T-helper 1 cell treated with Interleukin-12 subunit alpha and Interleukin-12 subunit beta and Interleukin-4 antibody, amounts not matched to agents 30 μg/mL and 1 μg/mL, for 36 hours (primary cell): Measurements from ENCODE around the gene NR1H2.

Experiments used
- H3K27ac Mint-ChIP-seq: one replicate; pipeline ENCODE4 v1.8.0; 2021; ENCODE audit warnings: mild to moderate bottlenecking, mixed read lengths
- H3K27me3 Mint-ChIP-seq: one replicate; pipeline ENCODE4 v1.8.0; 2021; ENCODE audit warnings: low read depth, mixed read lengths
- H3K36me3 Mint-ChIP-seq: one replicate; pipeline ENCODE4 v1.8.0; 2021; ENCODE audit warnings: low read depth, mixed read lengths
- H3K4me1 Mint-ChIP-seq: one replicate; pipeline ENCODE4 v1.8.0; 2021; ENCODE audit warnings: low read depth, mixed read lengths
- H3K4me3 Mint-ChIP-seq: one replicate; pipeline ENCODE4 v1.8.0; 2021; ENCODE audit warnings: mild to moderate bottlenecking, moderate library complexity, mixed read lengths
- H3K9me3 Mint-ChIP-seq: one replicate; pipeline ENCODE4 v1.8.0; 2021; ENCODE audit warnings: mixed read lengths

Gene NR1H2

DNA sequence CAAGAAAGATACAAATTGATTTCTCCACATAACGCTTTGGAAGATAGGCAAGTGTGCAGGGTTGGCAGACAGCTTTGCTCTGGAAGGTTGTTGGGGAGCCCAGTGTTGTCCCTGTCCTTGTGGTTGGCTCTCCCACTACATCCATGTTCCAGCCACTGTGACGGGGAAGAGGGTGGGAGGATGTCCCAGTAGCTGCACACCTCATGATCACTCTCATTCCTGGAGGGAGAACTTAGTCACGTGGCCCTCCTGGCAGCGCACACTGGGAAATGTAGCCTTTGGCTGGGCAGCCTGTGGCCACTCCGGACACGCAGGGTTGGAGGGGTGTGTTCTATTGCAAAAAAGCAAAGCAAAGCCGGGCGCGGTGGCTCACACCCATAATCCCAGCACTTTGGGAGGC is 17.8 kb downstream of the NR1H2 start:
- Mint-ChIP-seq H3K4me1 (no peaks in the 10 kb centered on the region), H3K4me3 (no peak overlapping the region), H3K27ac (no peak overlapping the region), H3K9me3 (no peaks in the 10 kb centered on the region), H3K36me3 (peaks cover 25% of the 10 kb centered on the region), H3K27me3 (no peaks in the 10 kb centered on the region)

DNA sequence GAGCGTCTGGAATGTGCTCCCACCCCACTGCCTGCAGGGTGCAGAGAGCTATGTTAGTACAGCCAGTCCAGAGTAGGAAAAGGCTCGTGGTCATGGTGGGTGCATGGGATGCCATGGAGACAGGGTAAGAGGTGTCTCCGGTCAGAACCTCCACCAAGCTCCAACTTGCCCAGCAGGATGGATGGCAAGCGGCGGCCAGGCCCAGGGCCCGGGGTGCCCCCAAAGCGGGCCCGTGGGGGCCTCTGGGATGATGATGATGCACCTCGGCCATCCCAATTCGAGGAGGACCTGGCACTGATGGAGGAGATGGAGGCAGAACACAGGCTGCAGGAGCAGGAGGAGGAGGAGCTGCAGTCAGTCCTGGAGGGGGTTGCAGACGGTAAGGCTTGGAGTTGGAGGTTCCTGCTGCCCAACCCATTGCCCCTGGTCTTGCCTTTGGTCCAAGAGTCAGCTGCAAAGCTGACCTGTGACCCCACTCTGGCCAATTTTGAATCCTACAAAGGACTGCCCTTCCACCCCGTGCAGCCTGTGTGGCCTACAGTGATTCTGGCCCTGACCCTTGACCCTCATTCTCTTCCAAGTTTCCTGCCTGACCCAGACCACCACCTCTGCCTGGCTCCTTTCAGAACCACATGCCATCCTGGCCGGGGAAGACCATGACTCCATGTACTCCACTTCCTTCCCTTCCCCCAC is 22.6 kb downstream of the NR1H2 start:
- no peaks in the 10 kb centered on the region for H3K9me3 Mint-ChIP-seq
- H3K4me3 Mint-ChIP-seq, result no peak overlapping the region
- H3K4me1 Mint-ChIP-seq, result no peaks in the 10 kb centered on the region
- H3K36me3 Mint-ChIP-seq, result peaks cover 17% of the 10 kb centered on the region
- no peak overlapping the region for H3K27ac Mint-ChIP-seq
- no peaks in the 10 kb centered on the region for H3K27me3 Mint-ChIP-seq

DNA sequence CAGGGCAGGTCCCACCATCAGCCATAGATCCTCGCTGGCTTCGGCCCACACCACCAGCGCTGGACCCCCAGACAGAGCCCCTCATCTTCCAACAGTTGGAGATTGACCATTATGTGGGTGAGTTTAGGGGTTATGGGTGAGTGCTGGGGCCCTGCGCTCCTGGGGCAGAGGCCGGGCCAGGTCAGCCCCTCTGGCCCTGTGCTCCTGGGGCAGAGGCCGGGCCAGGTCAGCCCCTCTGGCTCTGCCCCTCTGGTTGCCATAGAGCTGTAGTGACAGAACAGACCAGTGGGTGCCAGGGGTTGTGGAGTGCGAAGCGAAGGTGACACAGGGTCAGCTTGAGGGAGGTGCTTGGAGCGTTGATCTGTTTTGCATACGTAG is 23.1 kb downstream of the NR1H2 start:
- no peak overlapping the region for H3K27ac Mint-ChIP-seq
- no peak overlapping the region for H3K4me3 Mint-ChIP-seq
- H3K4me1 Mint-ChIP-seq, result no peaks in the 10 kb centered on the region
- H3K27me3 Mint-ChIP-seq, result no peaks in the 10 kb centered on the region
- peaks cover 14% of the 10 kb centered on the region for H3K36me3 Mint-ChIP-seq
- no peaks in the 10 kb centered on the region for H3K9me3 Mint-ChIP-seq

DNA sequence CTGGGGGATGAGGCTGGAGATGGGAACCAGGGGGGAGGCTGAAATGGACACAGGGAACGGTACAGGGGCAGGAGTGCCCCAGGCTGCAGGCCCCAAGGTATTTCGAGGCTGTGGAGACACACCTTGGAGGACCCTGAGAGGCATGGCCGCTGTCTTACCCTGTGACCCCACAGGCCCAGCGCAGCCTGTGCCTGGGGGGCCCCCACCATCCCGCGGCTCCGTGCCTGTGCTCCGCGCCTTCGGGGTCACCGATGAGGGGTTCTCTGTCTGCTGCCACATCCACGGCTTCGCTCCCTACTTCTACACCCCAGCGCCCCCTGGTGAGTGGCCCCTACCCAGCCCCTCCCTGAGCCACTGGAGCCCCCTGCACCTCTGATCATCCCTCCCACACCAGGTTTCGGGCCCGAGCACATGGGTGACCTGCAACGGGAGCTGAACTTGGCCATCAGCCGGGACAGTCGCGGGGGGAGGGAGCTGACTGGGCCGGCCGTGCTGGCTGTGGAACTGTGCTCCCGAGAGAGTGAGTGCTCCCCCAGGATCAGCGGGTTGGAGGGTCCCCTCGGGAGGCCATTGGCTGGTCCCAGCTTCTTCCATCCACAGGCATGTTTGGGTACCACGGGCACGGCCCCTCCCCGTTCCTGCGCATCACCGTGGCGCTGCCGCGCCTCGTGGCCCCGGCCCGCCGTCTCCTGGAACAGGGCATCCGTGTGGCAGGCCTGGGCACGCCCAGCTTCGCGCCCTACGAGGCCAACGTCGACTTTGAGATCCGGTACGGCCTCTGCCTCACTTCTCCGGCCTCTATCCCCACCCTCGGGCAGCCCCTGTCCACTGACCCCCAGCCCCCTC is 25.6 kb downstream of the NR1H2 start:
- Mint-ChIP-seq H3K27me3 (no peaks in the 10 kb centered on the region), H3K4me1 (no peaks in the 10 kb centered on the region), H3K27ac (no peak overlapping the region), H3K4me3 (no peak overlapping the region), H3K36me3 (peaks cover 20% of the 10 kb centered on the region), H3K9me3 (no peaks in the 10 kb centered on the region)

DNA sequence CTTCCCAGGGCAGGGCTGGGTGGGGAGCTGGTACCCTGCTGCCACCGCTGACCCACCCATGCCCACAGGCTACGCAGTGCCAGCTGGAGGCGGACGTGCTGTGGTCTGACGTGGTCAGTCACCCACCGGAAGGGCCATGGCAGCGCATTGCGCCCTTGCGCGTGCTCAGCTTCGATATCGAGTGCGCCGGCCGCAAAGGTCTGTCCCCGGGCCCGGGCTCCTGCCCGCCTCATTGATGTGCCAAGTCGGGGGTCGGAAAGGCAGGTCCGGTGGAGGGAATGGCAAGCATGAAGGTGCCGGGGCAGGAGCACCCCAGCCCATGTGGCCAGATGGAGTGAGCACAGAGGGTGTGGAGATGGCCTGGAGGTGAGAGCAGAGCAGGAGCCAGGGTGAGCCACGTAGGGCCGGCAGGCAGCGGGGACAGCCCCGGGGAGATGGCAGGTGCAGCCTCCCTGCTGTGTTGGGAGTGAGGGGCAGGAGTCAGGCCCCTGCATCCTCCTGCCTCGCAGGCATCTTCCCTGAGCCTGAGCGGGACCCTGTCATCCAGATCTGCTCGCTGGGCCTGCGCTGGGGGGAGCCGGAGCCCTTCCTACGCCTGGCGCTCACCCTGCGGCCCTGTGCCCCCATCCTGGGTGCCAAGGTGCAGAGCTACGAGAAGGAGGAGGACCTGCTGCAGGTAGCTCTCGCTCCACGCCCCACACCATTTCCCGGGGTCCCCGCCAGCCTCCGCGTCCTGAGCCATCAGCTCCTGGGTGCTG is 26.5 kb downstream of the NR1H2 start:
- Mint-ChIP-seq H3K4me3 (no peak overlapping the region), H3K27ac (no peak overlapping the region), H3K9me3 (no peaks in the 10 kb centered on the region), H3K4me1 (no peaks in the 10 kb centered on the region), H3K36me3 (peaks cover 19% of the 10 kb centered on the region), H3K27me3 (no peaks in the 10 kb centered on the region)

DNA sequence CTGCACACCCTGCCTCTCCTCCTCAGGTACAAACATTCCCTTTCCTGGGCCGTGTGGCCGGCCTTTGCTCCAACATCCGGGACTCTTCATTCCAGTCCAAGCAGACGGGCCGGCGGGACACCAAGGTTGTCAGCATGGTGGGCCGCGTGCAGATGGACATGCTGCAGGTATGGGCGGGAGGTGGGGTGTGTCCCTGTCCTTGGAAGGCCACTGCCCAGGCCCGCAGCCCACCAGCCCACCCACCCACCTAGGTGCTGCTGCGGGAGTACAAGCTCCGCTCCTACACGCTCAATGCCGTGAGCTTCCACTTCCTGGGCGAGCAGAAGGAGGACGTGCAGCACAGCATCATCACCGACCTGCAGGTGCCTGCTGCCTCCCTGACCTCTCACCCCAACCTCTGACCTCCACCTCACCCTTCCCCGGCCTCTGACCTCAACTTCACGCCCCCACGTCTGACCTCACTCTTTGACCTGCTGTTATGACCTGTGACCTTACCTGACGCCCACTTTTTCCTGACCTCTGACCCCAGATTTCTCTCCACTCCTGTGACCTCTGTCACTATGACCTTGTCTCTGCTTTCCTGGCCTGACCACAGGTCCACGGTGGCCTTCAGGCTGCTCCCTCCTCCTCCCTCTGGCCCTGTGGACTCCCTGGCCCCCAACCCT is 30.0 kb downstream of the NR1H2 start:
- H3K9me3 Mint-ChIP-seq, result no peaks in the 10 kb centered on the region
- H3K4me3 Mint-ChIP-seq, result no peak overlapping the region
- H3K27ac Mint-ChIP-seq, result no peak overlapping the region
- H3K4me1 Mint-ChIP-seq, result no peaks in the 10 kb centered on the region
- H3K27me3 Mint-ChIP-seq, result no peaks in the 10 kb centered on the region
- peaks cover 15% of the 10 kb centered on the region for H3K36me3 Mint-ChIP-seq

DNA sequence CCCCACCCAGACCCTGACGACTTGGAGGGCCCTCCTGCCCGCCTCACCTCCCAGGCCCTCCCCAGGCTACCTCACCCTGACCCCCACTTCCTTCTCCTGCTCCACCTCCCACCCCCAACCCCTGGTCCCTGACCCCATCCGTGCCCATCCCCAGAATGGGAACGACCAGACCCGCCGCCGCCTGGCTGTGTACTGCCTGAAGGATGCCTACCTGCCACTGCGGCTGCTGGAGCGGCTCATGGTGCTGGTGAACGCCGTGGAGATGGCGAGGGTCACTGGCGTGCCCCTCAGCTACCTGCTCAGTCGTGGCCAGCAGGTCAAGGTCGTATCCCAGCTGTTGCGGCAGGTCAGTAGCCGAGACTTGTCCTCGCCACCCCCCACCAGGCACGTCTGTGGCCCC is 30.6 kb downstream of the NR1H2 start:
- Mint-ChIP-seq H3K4me3 (no peak overlapping the region), H3K9me3 (no peaks in the 10 kb centered on the region), H3K27ac (no peak overlapping the region), H3K4me1 (no peaks in the 10 kb centered on the region), H3K27me3 (no peaks in the 10 kb centered on the region), H3K36me3 (peaks cover 15% of the 10 kb centered on the region)

DNA sequence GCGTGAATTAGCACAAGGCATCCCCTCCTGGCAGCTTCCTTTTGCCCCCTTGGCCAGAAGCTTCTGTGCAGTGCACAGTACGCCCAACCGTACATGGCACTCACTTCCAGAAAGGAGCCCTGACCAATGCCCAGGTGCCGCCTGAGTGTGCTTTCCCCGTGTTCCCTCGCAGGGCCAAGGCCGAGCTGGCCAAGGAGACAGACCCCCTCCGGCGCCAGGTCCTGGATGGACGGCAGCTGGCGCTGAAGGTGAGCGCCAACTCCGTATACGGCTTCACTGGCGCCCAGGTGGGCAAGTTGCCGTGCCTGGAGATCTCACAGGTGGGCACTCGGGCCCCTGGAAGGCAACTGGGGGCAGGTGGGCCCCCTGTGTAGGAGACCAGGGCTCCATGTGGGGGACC is 33.1 kb downstream of the NR1H2 start:
- Mint-ChIP-seq H3K36me3 (peaks cover 14% of the 10 kb centered on the region), H3K9me3 (no peaks in the 10 kb centered on the region), H3K27me3 (no peaks in the 10 kb centered on the region), H3K27ac (no peak overlapping the region), H3K4me1 (no peaks in the 10 kb centered on the region), H3K4me3 (no peak overlapping the region)

DNA sequence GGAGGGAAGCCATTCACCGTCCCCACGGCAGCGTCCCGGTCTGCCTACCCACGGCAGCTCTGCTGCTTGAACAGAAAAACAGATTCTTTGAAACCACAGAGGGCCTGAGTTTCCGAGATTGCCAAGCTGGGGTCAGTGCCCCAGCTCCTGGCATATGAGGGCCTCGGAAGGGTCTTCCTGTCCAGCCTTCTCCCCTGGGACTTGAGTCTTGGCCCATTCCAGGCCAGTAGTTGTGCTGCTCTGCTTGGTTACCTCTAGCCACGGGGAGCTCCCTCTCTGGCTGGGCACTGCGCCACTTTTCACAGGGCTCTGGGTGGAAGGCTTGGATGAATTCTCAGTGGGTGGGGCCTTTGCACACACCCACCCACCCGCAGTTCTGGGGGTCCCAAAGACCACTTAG is 33.9 kb downstream of the NR1H2 start:
- H3K27ac Mint-ChIP-seq, result no peak overlapping the region
- H3K27me3 Mint-ChIP-seq, result no peaks in the 10 kb centered on the region
- H3K4me1 Mint-ChIP-seq, result no peaks in the 10 kb centered on the region
- no peaks in the 10 kb centered on the region for H3K9me3 Mint-ChIP-seq
- H3K4me3 Mint-ChIP-seq, result no peak overlapping the region
- H3K36me3 Mint-ChIP-seq, result peaks cover 14% of the 10 kb centered on the region

DNA sequence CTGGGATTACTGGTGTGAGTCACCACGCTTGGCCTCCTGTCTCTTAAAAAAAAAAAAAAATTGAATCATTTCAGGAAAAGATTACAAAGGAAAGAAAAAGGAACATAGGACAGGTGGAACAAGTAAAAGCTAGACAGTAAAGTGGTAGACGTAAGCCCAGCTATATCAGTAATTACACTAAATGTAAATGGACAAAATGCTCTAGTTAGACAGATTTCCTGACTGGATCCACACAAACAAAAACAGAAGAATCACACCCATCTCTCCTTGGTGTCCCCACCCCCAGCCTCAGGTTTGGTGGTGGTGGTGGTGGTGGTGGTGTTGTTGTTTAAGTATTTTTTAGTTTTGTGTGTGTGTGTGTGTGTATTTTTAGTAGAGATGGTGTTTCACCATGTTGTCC is 36.2 kb downstream of the NR1H2 start:
- Mint-ChIP-seq H3K27ac (no peak overlapping the region), H3K27me3 (no peaks in the 10 kb centered on the region), H3K4me1 (no peaks in the 10 kb centered on the region), H3K4me3 (no peak overlapping the region), H3K36me3 (peaks cover 5% of the 10 kb centered on the region), H3K9me3 (no peaks in the 10 kb centered on the region)

DNA sequence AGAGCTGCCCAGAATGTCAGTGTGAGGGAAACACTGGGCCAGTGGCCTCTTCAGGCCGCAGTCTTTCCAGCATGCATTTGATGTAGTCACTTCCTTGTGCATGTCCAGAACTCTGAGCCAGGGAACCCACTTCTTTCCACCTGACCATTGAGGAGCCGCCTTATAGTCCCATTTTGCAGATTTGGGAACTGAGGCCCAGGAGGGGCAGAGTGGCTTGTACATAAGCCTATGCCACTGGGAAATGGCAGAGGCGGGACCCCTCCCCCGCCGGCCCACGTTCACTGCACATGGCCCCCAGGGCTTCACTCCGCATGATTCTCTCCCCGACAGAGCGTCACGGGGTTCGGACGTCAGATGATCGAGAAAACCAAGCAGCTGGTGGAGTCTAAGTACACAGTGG is 36.8 kb downstream of the NR1H2 start:
- no peaks in the 10 kb centered on the region for H3K9me3 Mint-ChIP-seq
- no peak overlapping the region for H3K4me3 Mint-ChIP-seq
- H3K36me3 Mint-ChIP-seq, result peaks cover 5% of the 10 kb centered on the region
- H3K27me3 Mint-ChIP-seq, result no peaks in the 10 kb centered on the region
- no peaks in the 10 kb centered on the region for H3K4me1 Mint-ChIP-seq
- no peak overlapping the region for H3K27ac Mint-ChIP-seq

DNA sequence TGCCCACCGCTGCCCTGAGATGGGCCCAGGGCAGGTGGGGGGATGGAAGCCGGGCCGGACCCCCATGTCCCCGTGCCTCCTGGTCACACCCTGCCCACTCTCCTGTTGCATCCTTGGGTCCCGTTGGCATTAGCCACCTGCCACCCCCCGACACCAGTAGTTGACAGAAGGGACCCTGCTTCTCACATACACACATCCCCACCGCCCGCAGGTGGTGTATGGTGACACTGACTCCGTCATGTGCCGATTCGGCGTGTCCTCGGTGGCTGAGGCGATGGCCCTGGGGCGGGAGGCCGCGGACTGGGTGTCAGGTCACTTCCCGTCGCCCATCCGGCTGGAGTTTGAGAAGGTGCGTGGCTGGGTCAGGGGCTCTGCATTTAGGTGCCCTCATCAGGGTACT is 37.3 kb downstream of the NR1H2 start:
- no peak overlapping the region for H3K27ac Mint-ChIP-seq
- peaks cover 5% of the 10 kb centered on the region for H3K36me3 Mint-ChIP-seq
- H3K9me3 Mint-ChIP-seq, result no peaks in the 10 kb centered on the region
- H3K4me1 Mint-ChIP-seq, result no peaks in the 10 kb centered on the region
- no peaks in the 10 kb centered on the region for H3K27me3 Mint-ChIP-seq
- no peak overlapping the region for H3K4me3 Mint-ChIP-seq

DNA sequence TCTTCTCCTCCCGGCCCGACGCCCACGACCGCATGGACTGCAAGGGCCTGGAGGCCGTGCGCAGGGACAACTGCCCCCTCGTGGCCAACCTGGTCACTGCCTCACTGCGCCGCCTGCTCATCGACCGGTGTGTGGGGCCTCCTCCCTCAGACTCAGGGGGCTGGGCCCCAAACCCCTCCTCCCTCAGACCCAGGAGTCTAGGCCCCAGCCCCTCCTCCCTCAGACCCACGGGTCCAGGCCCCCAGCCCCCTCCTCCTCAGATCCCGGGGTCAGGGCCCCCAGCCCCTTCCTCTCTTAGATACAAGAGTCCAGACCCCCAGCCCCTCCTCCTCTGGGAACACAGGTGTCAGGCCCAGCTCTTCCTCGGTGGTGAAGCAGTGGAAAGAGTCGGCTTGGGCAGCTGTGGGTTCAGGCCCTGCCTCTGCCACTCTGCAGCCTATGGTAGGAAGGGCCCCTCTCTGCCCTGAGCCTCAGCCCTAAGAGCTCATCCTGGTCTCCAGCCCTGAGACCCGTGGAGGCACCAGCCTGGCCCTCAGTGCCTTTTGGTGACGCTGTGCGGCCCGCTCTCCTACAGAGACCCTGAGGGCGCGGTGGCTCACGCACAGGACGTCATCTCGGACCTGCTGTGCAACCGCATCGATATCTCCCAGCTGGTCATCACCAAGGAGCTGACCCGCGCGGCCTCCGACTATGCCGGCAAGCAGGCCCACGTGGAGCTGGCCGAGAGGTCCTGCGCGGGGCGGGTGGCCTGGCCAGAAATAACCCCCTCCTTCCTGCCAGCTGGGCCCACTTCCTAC is 38.8 kb downstream of the NR1H2 start:
- no peaks in the 10 kb centered on the region for H3K9me3 Mint-ChIP-seq
- H3K27ac Mint-ChIP-seq, result no peak overlapping the region
- peaks cover 3% of the 10 kb centered on the region for H3K36me3 Mint-ChIP-seq
- peaks cover 8% of the 10 kb centered on the region for H3K27me3 Mint-ChIP-seq
- H3K4me3 Mint-ChIP-seq, result no peak overlapping the region
- H3K4me1 Mint-ChIP-seq, result peaks cover 8% of the 10 kb centered on the region

DNA sequence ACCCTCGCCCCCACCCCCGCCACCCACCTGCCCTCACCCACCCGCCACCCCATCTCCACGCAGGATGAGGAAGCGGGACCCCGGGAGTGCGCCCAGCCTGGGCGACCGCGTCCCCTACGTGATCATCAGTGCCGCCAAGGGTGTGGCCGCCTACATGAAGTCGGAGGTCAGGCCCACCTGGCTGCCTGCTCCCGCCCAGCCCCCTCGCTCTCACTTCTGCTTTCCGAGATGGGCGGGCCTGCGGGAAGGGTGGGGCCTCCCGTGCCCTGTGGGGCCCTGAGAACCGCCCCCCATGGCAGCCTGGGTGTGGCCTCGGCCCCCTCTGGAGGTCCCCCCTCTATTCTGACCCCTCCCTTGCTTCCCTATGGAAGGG is 39.4 kb downstream of the NR1H2 start:
- peaks cover 10% of the 10 kb centered on the region for H3K4me1 Mint-ChIP-seq
- H3K9me3 Mint-ChIP-seq, result no peaks in the 10 kb centered on the region
- H3K27me3 Mint-ChIP-seq, result peaks cover 11% of the 10 kb centered on the region
- no peak overlapping the region for H3K27ac Mint-ChIP-seq
- H3K4me3 Mint-ChIP-seq, result no peak overlapping the region
- H3K36me3 Mint-ChIP-seq, result peaks cover 3% of the 10 kb centered on the region
